ENCODE results near the gene INSIG1. TPM values are rescaled to one million over a fixed set of nuclear protein-coding genes. Genes with fewer than 3 reads are reported as not detected.

The INSIG1 gene
- total RNA-seq, 1 experiment from 2014 or later: 32.3 TPM

GRCh38 chr7:155300641-155301452, 3.2 kb downstream of the INSIG1 start:
- Mint-ChIP-seq H3K36me3 (peaks cover 47% of the 10 kb centered on the region), H3K9me3 (no peaks in the 10 kb centered on the region), H3K27me3 (ENCODE audit: low read depth) (no peaks in the 10 kb centered on the region), H3K27ac (0 out of 2 replicates have a peak overlapping the region, but pooled peaks have one; percentile 10), H3K4me3 (peak overlapping the region; percentile 46), H3K4me1 (peaks cover 56% of the 10 kb centered on the region)
- TF ChIP-seq ZBTB43 (CRISPR knock-in tag; IDR thresholded peaks at IDR 0.05) (no peak), ATF3 (CRISPR knock-in tag; conservative IDR thresholded peaks at IDR 0.05) (no peak), NR1H2 (CRISPR knock-in tag; IDR thresholded peaks at IDR 0.05) (no peak), USF1 (CRISPR knock-in tag; IDR thresholded peaks at IDR 0.05) (no peak), ZNF317 (CRISPR knock-in tag; IDR thresholded peaks at IDR 0.05; ENCODE audit: borderline replicate concordance, low read depth) (no peak), ERG (CRISPR knock-in tag; IDR thresholded peaks at IDR 0.05) (no peak), E2F5 (CRISPR knock-in tag; IDR thresholded peaks at IDR 0.05) (no peak), TEAD4 (CRISPR knock-in tag; IDR thresholded peaks at IDR 0.05) (no peak), RORB (CRISPR knock-in tag; IDR thresholded peaks at IDR 0.05) (no peak), E2F1 (CRISPR knock-in tag; IDR thresholded peaks at IDR 0.05) (no peak), ZNF532 (CRISPR knock-in tag; IDR thresholded peaks at IDR 0.05; ENCODE audit: borderline replicate concordance) (no peak)
- no peak for DNase-seq (ENCODE audit: low spot score)
- CTCF ChIA-PET: no interaction called here
- ATAC-seq: no peak
- POLR2A ChIA-PET: no interaction called here

- Mint-ChIP-seq H3K4me3 (no peak overlapping the region), H3K27ac (peak overlapping the region; percentile 29; the same call in 1 of the 2 replicates), H3K27me3 (ENCODE audit: low read depth) (no peaks in the 10 kb centered on the region), H3K9me3 (no peaks in the 10 kb centered on the region), H3K4me1 (peaks cover 45% of the 10 kb centered on the region), H3K36me3 (peaks cover 58% of the 10 kb centered on the region)
- ChIA-PET CTCF (no interaction called here), POLR2A (interaction anchor here (0.7 kb wide), 1 partner anchor 626 kb away, joined by 6 read pairs; no protein-coding TSS in a partner anchor)
- ATAC-seq (no peak), DNase-seq (ENCODE audit: low spot score) (no peak)
- TF ChIP-seq GTF2I (CRISPR knock-in tag; conservative IDR thresholded peaks at IDR 0.05) (no peak), SMAD4 (CRISPR knock-in tag; IDR thresholded peaks at IDR 0.05) (no peak), ATF1 (CRISPR knock-in tag; IDR thresholded peaks at IDR 0.05) (no peak), ZNF423 (CRISPR knock-in tag; IDR thresholded peaks at IDR 0.05) (no peak), FOXK1 (CRISPR knock-in tag; IDR thresholded peaks at IDR 0.05) (no peak), ZSCAN18 (CRISPR knock-in tag; IDR thresholded peaks at IDR 0.05) (no peak), NR1H2 (CRISPR knock-in tag; IDR thresholded peaks at IDR 0.05) (no peak), ZNF138 (CRISPR knock-in tag; conservative IDR thresholded peaks at IDR 0.05) (no peak), NR2C2 (CRISPR knock-in tag; IDR thresholded peaks at IDR 0.05) (no peak), E2F4 (CRISPR knock-in tag; IDR thresholded peaks at IDR 0.05; ENCODE audit: borderline replicate concordance, low read depth) (no peak), MXD4 (CRISPR knock-in tag; IDR thresholded peaks at IDR 0.05; ENCODE audit: borderline replicate concordance) (no peak)
Measured at GRCh38 chr7:155303039-155303593, 5.4 kb downstream of the INSIG1 start.

Data from WTC11 (cell line).